Activated B cell treated with CpG ODN at 0.5 μM for 24 hours (primary cell): ENCODE results near the gene TMEM100. TPM values are rescaled to one million over a fixed set of nuclear protein-coding genes. Genes with fewer than 3 reads are reported as not detected.

Experiments
- ATAC-seq: fragments of 200-7000 bp; cut with Tn5 transposase; one replicate; pipeline ENCODE4 v1.10.0; 2021; ENCODE audit warnings: low read depth, mild to moderate bottlenecking, moderate library complexity
- CTCF ChIA-PET: fragments of 350-600 bp; sonication (Branson Sonifier 250); formaldehyde crosslinking; loops from one replicate; lab custom pipeline; 2021; ENCODE audit warnings: antibody characterized with exemption; lab: Charles Lee
- POLR2A ChIA-PET: fragments of 350-600 bp; sonication (Branson Sonifier 250); formaldehyde crosslinking; loops from one replicate; lab custom pipeline; 2021; ENCODE audit warnings: antibody characterized with exemption; lab: Charles Lee
- DNase-seq: peaks from one replicate; pipeline ENCODE4 v3.0.0; 2022
- H3K27ac Mint-ChIP-seq: one replicate; pipeline ENCODE4 v1.8.0; 2020; ENCODE audit warnings: mixed read lengths
- H3K27me3 Mint-ChIP-seq: one replicate; pipeline ENCODE4 v1.8.0; 2021; ENCODE audit warnings: mixed read lengths
- H3K36me3 Mint-ChIP-seq: one replicate; pipeline ENCODE4 v1.8.0; 2021; ENCODE audit warnings: low read depth, mixed read lengths
- H3K4me1 Mint-ChIP-seq: one replicate; pipeline ENCODE4 v1.8.0; 2021; ENCODE audit warnings: mixed read lengths
- H3K4me3 Mint-ChIP-seq: one replicate; pipeline ENCODE4 v1.8.0; 2020; ENCODE audit warnings: mild to moderate bottlenecking, mixed read lengths
- H3K9me3 Mint-ChIP-seq: one replicate; pipeline ENCODE4 v1.8.0; 2020; ENCODE audit warnings: mixed read lengths
- CTCF ChIP-seq: fragments of 200-600 bp; IDR thresholded peaks from one replicate; pipeline ENCODE4 v1.8.0; 2022; ENCODE audit warnings: antibody characterized with exemption, mild to moderate bottlenecking
- intact Hi-C: fragments of 100-400 bp; cut with micrococcal nuclease; formaldehyde crosslinking; loops from one replicate; pipeline ENCODE4 v1.15.1; 2024
- total RNA-seq: library from RNA; stranded (reverse); gene quantifications from 2 replicates; pipeline ENCODE4 v1.2.3, GENCODE V29; 2022

The TMEM100 gene
- total RNA-seq, 1 donor from 2014 or later, result not detected

- intact Hi-C loops, result no loop called here
- no peak for ATAC-seq
- Mint-ChIP-seq H3K36me3 (no peaks in the 10 kb centered on the region), H3K27me3 (peaks cover 33% of the 10 kb centered on the region), H3K27ac (no peak overlapping the region), H3K9me3 (no peaks in the 10 kb centered on the region), H3K4me1 (peaks cover 2% of the 10 kb centered on the region), H3K4me3 (no peak overlapping the region)
- no peak for TF ChIP-seq CTCF
- DNase-seq, result no peak
- ChIA-PET POLR2A (no interaction called here), CTCF (interaction anchor here (1.5 kb wide), 1 partner anchor 10 kb away, joined by 4 read pairs; no protein-coding TSS in a partner anchor)
Measured at GRCh38 chr17:55730808-55731207, 8.1 kb upstream of the TMEM100 start.

GRCh38 chr17:55730380-55730779, 7.7 kb upstream of the TMEM100 start:
- ChIA-PET CTCF (interaction anchor here (1.5 kb wide), 1 partner anchor 10 kb away, joined by 4 read pairs; no protein-coding TSS in a partner anchor), POLR2A (no interaction called here)
- no peak overlapping the region for H3K4me3 Mint-ChIP-seq
- intact Hi-C loops, result no loop called here
- no peak for DNase-seq
- no peak for ATAC-seq
- H3K9me3 Mint-ChIP-seq, result no peaks in the 10 kb centered on the region
- H3K36me3 Mint-ChIP-seq, result no peaks in the 10 kb centered on the region
- no peak overlapping the region for H3K27ac Mint-ChIP-seq
- peaks cover 32% of the 10 kb centered on the region for H3K27me3 Mint-ChIP-seq
- peaks cover under 1% of the 10 kb centered on the region for H3K4me1 Mint-ChIP-seq
- no peak for TF ChIP-seq CTCF

GRCh38 chr17:55729484-55729883, 6.8 kb upstream of the TMEM100 start:
- CTCF ChIA-PET, result interaction anchor here (1.3 kb wide), 1 partner anchor 128 kb away, joined by 4 read pairs; no protein-coding TSS in a partner anchor
- no peak for ATAC-seq
- peaks cover 32% of the 10 kb centered on the region for H3K27me3 Mint-ChIP-seq
- intact Hi-C loops, result no loop called here
- H3K9me3 Mint-ChIP-seq, result no peaks in the 10 kb centered on the region
- no peak overlapping the region for H3K27ac Mint-ChIP-seq
- no peak overlapping the region for H3K4me3 Mint-ChIP-seq
- peaks cover 5% of the 10 kb centered on the region for H3K4me1 Mint-ChIP-seq
- H3K36me3 Mint-ChIP-seq, result no peaks in the 10 kb centered on the region
- DNase-seq, result no peak
- no peak for TF ChIP-seq CTCF
- POLR2A ChIA-PET, result no interaction called here

- H3K4me3 Mint-ChIP-seq, result no peak overlapping the region
- TF ChIP-seq CTCF, result no peak
- CTCF ChIA-PET, result interaction anchor here (0.8 to 1.3 kb wide), 2 partner anchors 11 to 127 kb away, joined by 3 to 4 read pairs; no protein-coding TSS in a partner anchor
- H3K9me3 Mint-ChIP-seq, result no peaks in the 10 kb centered on the region
- DNase-seq (no peak), ATAC-seq (no peak)
- intact Hi-C loops, result no loop called here
- POLR2A ChIA-PET, result no interaction called here
- H3K27me3 Mint-ChIP-seq, result peaks cover 29% of the 10 kb centered on the region
- H3K27ac Mint-ChIP-seq, result no peak overlapping the region
- peaks cover 5% of the 10 kb centered on the region for H3K4me1 Mint-ChIP-seq
- no peaks in the 10 kb centered on the region for H3K36me3 Mint-ChIP-seq
Measured at GRCh38 chr17:55728833-55729232, 6.2 kb upstream of the TMEM100 start.

GRCh38 chr17:55728361-55728760, 5.7 kb upstream of the TMEM100 start:
- ChIA-PET POLR2A (no interaction called here), CTCF (interaction anchor here (0.8 to 1.3 kb wide), 2 partner anchors 10 to 127 kb away, joined by 3 to 4 read pairs; no protein-coding TSS in a partner anchor)
- peaks cover 29% of the 10 kb centered on the region for H3K27me3 Mint-ChIP-seq
- no peak for TF ChIP-seq CTCF
- intact Hi-C loops, result no loop called here
- ATAC-seq (no peak), DNase-seq (no peak)
- no peak overlapping the region for H3K4me3 Mint-ChIP-seq
- H3K9me3 Mint-ChIP-seq, result no peaks in the 10 kb centered on the region
- H3K4me1 Mint-ChIP-seq, result peaks cover 5% of the 10 kb centered on the region
- no peak overlapping the region for H3K27ac Mint-ChIP-seq
- no peaks in the 10 kb centered on the region for H3K36me3 Mint-ChIP-seq
